H1 (cell line): ENCODE results near the gene NTRK1.
A peak's percentile ranks its signal among the peaks of the same experiment; 100 is the strongest.

ENCODE experiments used
- CEBPB ChIP-seq: IDR thresholded peaks from 2 replicates; pipeline ENCODE4 v1.6.1; 2012; ENCODE audit warnings: low read depth, low read length
- CTCF ChIP-seq, 3 experiments: IDR thresholded peaks; 1 replicate in 2 of 3; 2 replicates in 1 of 3; pipeline versions ENCODE4 v1.5.1 to v1.6.1; 2011; ENCODE audit warnings: low read length in 3 of 3, mild to moderate bottlenecking in 3 of 3, inconsistent platforms in 2 of 3, low read depth in 1 of 3, moderate library complexity in 1 of 3; ENCODE audit not compliant: insufficient read depth in 1 of 3; ENCODE audit errors: control extremely low read depth in 1 of 3
- EP300 ChIP-seq, 2 experiments: IDR thresholded peaks; 1 replicate in 1 of 2; 2 replicates in 1 of 2; pipeline ENCODE4 v1.6.1; 2011 to 2012; ENCODE audit warnings: low read depth in 2 of 2, low read length in 2 of 2, mild to moderate bottlenecking in 2 of 2, borderline replicate concordance in 1 of 2, inconsistent platforms in 1 of 2, moderate library complexity in 1 of 2
- MAX ChIP-seq: IDR thresholded peaks from 2 replicates; pipeline ENCODE4 v1.6.1; 2012; ENCODE audit warnings: inconsistent platforms
- NRF1 ChIP-seq: IDR thresholded peaks from 2 replicates; pipeline ENCODE4 v1.6.1; 2011; ENCODE audit warnings: mild to moderate bottlenecking, low read depth, low read length, improper control_type of control experiment
- POLR2A ChIP-seq, 2 experiments: IDR thresholded peaks; 1 replicate in 1 of 2; 2 replicates in 1 of 2; pipeline ENCODE4 v1.6.1; 2011; ENCODE audit warnings: low read depth in 2 of 2, low read length in 2 of 2, mild to moderate bottlenecking in 2 of 2; ENCODE audit errors: control extremely low read depth in 1 of 2
- RAD21 ChIP-seq, 2 experiments: IDR thresholded peaks in 1 of 2; conservative IDR thresholded peaks in 1 of 2; 2 replicates each; pipeline ENCODE4 v1.6.1; 2011; ENCODE audit warnings: low read depth in 2 of 2, low read length in 2 of 2, improper control_type of control experiment in 1 of 2, inconsistent platforms in 1 of 2, mild to moderate bottlenecking in 1 of 2, moderate library complexity in 1 of 2
- RNF2 ChIP-seq: fragments of 200-900, 300-1000 bp; sonication (generic); IDR thresholded peaks from 2 replicates; pipeline ENCODE4 v1.7.1; 2016; ENCODE audit warnings: borderline replicate concordance, low read depth, mild to moderate bottlenecking, antibody characterized with exemption, low read length; ENCODE audit not compliant: poor library complexity, severe bottlenecking; ENCODE audit errors: missing control alignments
- SP4 ChIP-seq: IDR thresholded peaks from 2 replicates; pipeline ENCODE4 v1.6.1; 2012; ENCODE audit warnings: low read length, inconsistent platforms
- ZNF274 ChIP-seq: IDR thresholded peaks from 2 replicates; pipeline ENCODE4 v1.7.0; 2012; ENCODE audit warnings: low read length, borderline replicate concordance; ENCODE audit errors: extremely low read depth

GRCh38 chr1:156860628-156861423 lies at the start of gene NTRK1:
- TF ChIP-seq NRF1 (no peak), RAD21 (IDR thresholded peaks at IDR 0.05 in 1 of 2, conservative IDR thresholded peaks at IDR 0.05 in 1 of 2; ENCODE audit: low read depth in 2 of 2, low read length in 2 of 2) (no peak), CEBPB (no peak), ZNF274 (no peak), CTCF (IDR thresholded peaks at IDR 0.05; ENCODE audit: control extremely low read depth in 1 of 3, insufficient read depth in 1 of 3, low read depth in 1 of 3, low read length in 3 of 3) (no peak), EP300 (IDR thresholded peaks at IDR 0.05; ENCODE audit: borderline replicate concordance in 1 of 2, low read depth in 2 of 2, low read length in 2 of 2) (no peak), POLR2A (IDR thresholded peaks at IDR 0.05; ENCODE audit: control extremely low read depth in 1 of 2, low read depth in 2 of 2, low read length in 2 of 2) (no peak), RNF2 (no peak), MAX (peak; percentile 86), SP4 (no peak)
